ENCODE measurements around the gene OMA1.

OMA1 gene

GRCh38 chr1:58524353-58524945 is 22.1 kb downstream of the OMA1 start:
- no peak for TF ChIP-seq CSDC2 (CRISPR knock-in tag; IDR thresholded peaks at IDR 0.05)
- no peak for ATAC-seq

GRCh38 chr1:58515794-58516401 is 30.6 kb downstream of the OMA1 start:
- peak; percentile 80 for ATAC-seq
- no peak for TF ChIP-seq TOX (CRISPR knock-in tag; IDR thresholded peaks at IDR 0.05; ENCODE audit: borderline replicate concordance)
- TF ChIP-seq ARNTL (CRISPR knock-in tag; IDR thresholded peaks at IDR 0.05; ENCODE audit: borderline replicate concordance, low read depth) = no peak
- TF ChIP-seq ISL1 (CRISPR knock-in tag; IDR thresholded peaks at IDR 0.05) = no peak
- TF ChIP-seq ZNF8 (CRISPR knock-in tag; IDR thresholded peaks at IDR 0.05) = no peak
- no peak for TF ChIP-seq ZFP30 (CRISPR knock-in tag; IDR thresholded peaks at IDR 0.05)
- TF ChIP-seq OSR1 (CRISPR knock-in tag; IDR thresholded peaks at IDR 0.05) = no peak
- no peak for TF ChIP-seq CSDC2 (CRISPR knock-in tag; IDR thresholded peaks at IDR 0.05)
- TF ChIP-seq ZNF565 (CRISPR knock-in tag; conservative IDR thresholded peaks at IDR 0.05; ENCODE audit: low read depth) = no peak
- no peak for TF ChIP-seq BACH2 (CRISPR knock-in tag; IDR thresholded peaks at IDR 0.05; ENCODE audit: borderline replicate concordance)
- TF ChIP-seq ZFP3 (CRISPR knock-in tag; IDR thresholded peaks at IDR 0.05) = no peak
- TF ChIP-seq POU6F1 (CRISPR knock-in tag; IDR thresholded peaks at IDR 0.05; ENCODE audit: borderline replicate concordance, low read depth) = no peak
- TF ChIP-seq TSHZ2 (CRISPR knock-in tag; IDR thresholded peaks at IDR 0.05) = no peak
- no peak for TF ChIP-seq ESRRG (CRISPR knock-in tag; IDR thresholded peaks at IDR 0.05)

- TF ChIP-seq RARB (CRISPR knock-in tag; IDR thresholded peaks at IDR 0.05) (no peak), ZNF70 (CRISPR knock-in tag; IDR thresholded peaks at IDR 0.05) (no peak), ARNTL (CRISPR knock-in tag; IDR thresholded peaks at IDR 0.05; ENCODE audit: borderline replicate concordance, low read depth) (no peak), ZNF8 (CRISPR knock-in tag; IDR thresholded peaks at IDR 0.05) (no peak), ZFP3 (CRISPR knock-in tag; IDR thresholded peaks at IDR 0.05) (no peak), SNAI2 (CRISPR knock-in tag; IDR thresholded peaks at IDR 0.05) (no peak), ESRRG (CRISPR knock-in tag; IDR thresholded peaks at IDR 0.05) (no peak), OSR1 (CRISPR knock-in tag; IDR thresholded peaks at IDR 0.05) (no peak), BACH2 (CRISPR knock-in tag; IDR thresholded peaks at IDR 0.05; ENCODE audit: borderline replicate concordance) (no peak), TCF4 (CRISPR knock-in tag; IDR thresholded peaks at IDR 0.05; ENCODE audit: borderline replicate concordance) (no peak), CSDC2 (CRISPR knock-in tag; IDR thresholded peaks at IDR 0.05) (no peak)
- no peak for ATAC-seq
Measured at GRCh38 chr1:58513956-58514355, 32.6 kb downstream of the OMA1 start.

DNA sequence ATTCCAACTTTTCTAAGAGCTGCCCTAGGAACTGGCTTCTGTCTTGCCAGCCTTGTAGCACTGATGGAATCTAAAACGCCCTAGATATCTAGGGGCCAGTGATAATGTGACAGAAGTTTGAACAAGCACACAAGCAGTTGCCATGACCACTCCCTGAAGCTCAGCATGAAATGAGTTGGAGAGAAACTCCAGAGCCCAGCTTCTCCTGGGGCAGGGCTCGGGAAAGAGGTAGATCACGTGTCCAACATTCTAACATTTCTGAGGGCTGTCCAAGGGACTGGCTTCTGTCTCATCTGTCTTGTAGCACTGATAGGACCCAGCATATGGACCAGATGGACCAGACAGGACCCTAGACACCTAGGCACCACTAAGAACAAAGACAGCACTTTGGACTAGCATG is 37.9 kb downstream of the OMA1 start:
- no peak for ATAC-seq
- no peak for TF ChIP-seq ZNF565 (CRISPR knock-in tag; conservative IDR thresholded peaks at IDR 0.05; ENCODE audit: low read depth)
- TF ChIP-seq OSR1 (CRISPR knock-in tag; IDR thresholded peaks at IDR 0.05) = no peak
- no peak for TF ChIP-seq TOX (CRISPR knock-in tag; IDR thresholded peaks at IDR 0.05; ENCODE audit: borderline replicate concordance)
- TF ChIP-seq RARB (CRISPR knock-in tag; IDR thresholded peaks at IDR 0.05) = no peak
- no peak for TF ChIP-seq SNAI2 (CRISPR knock-in tag; IDR thresholded peaks at IDR 0.05)
- no peak for TF ChIP-seq ZNF70 (CRISPR knock-in tag; IDR thresholded peaks at IDR 0.05)
- TF ChIP-seq ARNTL (CRISPR knock-in tag; IDR thresholded peaks at IDR 0.05; ENCODE audit: borderline replicate concordance, low read depth) = no peak
- no peak for TF ChIP-seq PATZ1 (CRISPR knock-in tag; IDR thresholded peaks at IDR 0.05; ENCODE audit: borderline replicate concordance)
- TF ChIP-seq POU6F1 (CRISPR knock-in tag; IDR thresholded peaks at IDR 0.05; ENCODE audit: borderline replicate concordance, low read depth) = no peak
- TF ChIP-seq CREB5 (CRISPR knock-in tag; IDR thresholded peaks at IDR 0.05; ENCODE audit: low read depth) = no peak
- TF ChIP-seq ISL1 (CRISPR knock-in tag; IDR thresholded peaks at IDR 0.05) = no peak
- no peak for TF ChIP-seq ZFP30 (CRISPR knock-in tag; IDR thresholded peaks at IDR 0.05)
- TF ChIP-seq TCF4 (CRISPR knock-in tag; IDR thresholded peaks at IDR 0.05; ENCODE audit: borderline replicate concordance) = no peak
- TF ChIP-seq ZFP3 (CRISPR knock-in tag; IDR thresholded peaks at IDR 0.05) = no peak
